HG03342 (cell line): ENCODE measurements around the gene TUSC2.
"Not testable (repeated sequence)": the region's sequence is repeated elsewhere in the genome, so short reads cannot be mapped to it uniquely, and the experiment has no call there.

ENCODE experiments used
- ATAC-seq: cut with Tn5 transposase; IDR thresholded peaks from one replicate; pipeline ENCODE4 v1.9.1; 2021; ENCODE audit warnings: mild to moderate bottlenecking, moderate library complexity; ENCODE audit not compliant: unreplicated experiment

TUSC2 gene

DNA sequence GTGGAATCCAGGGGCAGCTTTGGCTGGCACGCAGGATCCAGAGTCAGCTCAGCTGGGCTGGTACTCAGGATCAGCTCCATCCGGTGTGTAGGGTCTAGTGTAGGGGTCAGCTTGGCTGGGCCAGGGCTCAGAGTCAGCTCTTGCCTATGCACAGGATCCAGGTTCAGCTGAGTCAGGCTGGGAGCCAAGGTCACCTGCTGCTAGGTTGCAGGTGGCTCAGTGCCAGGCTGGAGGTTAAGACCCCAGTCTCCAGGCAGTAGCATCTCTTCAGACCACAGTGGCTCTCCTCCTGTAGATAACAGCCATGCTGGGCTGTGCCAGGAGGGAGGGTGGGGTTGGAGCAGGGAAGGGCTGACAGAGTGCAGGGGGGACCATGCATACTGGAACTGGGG lies 30.6 kb downstream of the TUSC2 start:
- ATAC-seq = no peak

DNA sequence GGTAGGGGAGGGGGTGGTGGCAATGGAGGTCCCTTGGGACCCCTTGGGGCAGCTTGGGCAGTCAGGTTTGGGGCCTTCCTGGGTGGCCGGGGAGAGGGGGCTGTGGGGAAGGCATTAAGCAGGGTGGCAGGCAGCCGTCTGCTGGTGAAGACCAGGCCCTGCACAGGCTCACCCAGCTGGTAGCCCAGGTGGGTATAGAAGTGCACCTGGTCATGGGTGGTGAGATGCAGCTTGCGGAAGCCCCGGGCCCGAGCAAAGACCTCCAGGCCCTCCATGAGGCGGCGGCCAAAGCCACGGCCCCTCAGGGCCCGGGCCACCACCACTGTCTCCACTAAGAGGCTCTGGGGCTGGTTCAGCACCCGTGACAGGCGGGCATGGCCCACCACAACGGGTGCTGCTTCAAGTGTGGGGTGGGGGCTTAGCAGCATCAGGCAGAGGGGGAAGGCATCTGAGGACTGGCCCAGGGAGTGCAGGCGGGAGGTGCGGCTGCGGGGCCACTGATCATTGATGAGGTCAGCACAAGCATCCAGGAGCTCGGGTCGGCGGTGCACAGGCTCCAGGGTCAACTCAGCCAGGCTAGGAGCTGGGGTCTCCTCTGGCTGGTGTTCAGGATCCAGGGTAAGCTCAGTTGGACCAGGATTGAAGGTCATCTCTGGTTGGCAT lies 31.2 kb downstream of the TUSC2 start:
- no peak for ATAC-seq

- ATAC-seq = no peak
These were observed 32.2 kb downstream of the TUSC2 start for GRCh38 chr3:50295553-50296431.

DNA sequence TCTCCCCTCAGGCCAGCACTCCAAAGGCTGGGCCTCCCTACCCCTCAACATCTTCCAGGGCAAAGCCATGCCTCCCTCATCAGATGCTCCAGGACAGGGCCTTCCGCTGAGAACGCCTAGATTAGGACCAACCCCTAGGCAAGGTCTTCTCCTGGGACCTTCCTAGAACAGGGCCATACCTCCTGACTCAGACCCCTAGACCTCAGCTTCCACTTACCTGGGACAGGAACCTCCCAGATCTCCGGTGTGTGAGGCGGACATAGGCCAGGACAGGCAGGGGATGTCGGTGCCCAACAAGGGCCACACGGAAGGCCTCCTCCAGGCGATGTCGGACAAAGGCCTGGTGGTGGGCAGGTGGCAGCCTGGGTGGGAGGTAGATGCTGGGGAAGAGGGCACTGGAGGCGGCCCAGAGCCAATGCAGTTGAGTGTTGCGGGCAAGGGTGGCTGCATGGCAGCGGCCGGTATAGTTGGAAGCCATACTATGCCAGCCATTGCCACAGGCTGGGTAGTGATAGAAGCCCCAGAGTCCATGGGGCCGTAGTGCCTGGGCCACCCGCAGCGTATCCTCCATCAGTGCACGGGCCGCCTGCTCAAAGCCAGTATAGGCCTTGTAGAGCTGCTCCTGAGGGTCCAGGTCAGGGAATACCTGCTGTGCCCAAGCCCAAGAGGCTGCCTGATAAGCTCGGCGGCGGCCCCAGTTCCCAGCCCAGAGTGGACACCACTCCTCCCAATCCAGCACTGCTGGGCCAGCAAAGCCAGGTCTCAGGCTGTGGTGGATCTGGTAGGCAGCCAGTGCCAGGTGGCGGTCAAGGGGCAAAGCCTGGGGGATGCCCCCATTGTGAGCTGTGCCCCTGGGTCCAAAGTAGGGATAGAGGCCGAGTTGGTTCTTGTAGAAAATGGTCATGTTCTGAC lies 33.3 kb downstream of the TUSC2 start:
- no peak for ATAC-seq

- no peak for ATAC-seq
These were observed 33.9 kb downstream of the TUSC2 start for GRCh38 chr3:50294089-50294488.

GRCh38 chr3:50293079-50293801 lies 34.8 kb downstream of the TUSC2 start:
- ATAC-seq = no peak

- peak; percentile 96 for ATAC-seq
These were observed 35.6 kb downstream of the TUSC2 start, which contains the start of gene IFRD2 for GRCh38 chr3:50292159-50293078. Gene IFRD2 (minus strand): TSS chr3:50292429. CDS start chr3:50292274, 155 bp downstream.

- ATAC-seq = no peak
These were observed 37.8 kb downstream of the TUSC2 start for GRCh38 chr3:50290161-50290641.

DNA sequence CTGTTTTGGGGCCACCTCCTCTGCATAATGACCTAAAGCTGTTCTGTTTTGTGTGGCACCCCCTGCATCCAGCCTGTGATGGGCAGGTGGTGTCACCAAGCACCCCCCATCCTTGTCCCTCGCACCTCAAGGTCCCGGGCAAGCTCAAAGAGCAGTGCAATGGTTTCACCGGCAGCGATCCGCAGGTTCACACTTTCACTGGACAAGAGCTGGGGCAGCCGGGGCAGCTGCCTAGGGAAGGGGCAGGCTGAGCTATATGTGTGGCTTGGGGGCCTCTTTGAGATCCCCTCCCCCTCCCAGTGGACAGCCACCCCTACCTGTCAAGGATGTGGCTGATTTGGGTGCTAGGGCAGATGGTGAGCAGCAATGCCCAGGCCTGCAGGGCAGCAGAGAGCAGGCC lies 38.9 kb downstream of the TUSC2 start:
- no peak for ATAC-seq

DNA sequence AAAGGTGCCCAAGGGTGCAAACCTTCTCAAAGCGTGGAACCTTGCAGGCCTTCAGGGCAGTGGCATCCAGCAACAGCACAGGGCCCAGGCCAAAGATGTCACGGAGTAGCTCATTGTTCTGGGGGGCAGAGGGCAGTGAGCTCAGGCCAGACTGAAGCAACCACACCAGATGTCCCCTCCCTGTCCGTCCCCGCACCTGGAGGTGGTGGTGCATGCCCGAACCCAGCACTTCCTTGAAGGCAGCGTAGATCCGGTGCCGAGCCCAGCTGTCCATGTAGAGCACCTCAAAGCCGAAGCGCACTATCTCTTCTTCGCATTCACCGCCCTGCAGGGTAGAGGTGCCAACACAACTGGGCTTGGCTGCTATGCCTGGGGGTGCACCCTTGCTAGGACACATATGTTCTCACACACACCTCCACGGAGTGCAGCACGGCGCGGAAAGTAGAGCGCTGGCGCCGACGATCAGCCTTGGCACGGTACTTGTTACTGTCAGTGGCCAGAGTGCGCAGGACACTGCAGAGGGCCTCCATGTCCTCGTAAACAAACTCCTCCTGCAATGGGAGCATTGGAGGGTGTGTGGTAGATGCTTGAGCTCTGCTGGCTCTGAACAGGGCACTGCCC lies 39.5 kb downstream of the TUSC2 start:
- no peak for ATAC-seq

DNA sequence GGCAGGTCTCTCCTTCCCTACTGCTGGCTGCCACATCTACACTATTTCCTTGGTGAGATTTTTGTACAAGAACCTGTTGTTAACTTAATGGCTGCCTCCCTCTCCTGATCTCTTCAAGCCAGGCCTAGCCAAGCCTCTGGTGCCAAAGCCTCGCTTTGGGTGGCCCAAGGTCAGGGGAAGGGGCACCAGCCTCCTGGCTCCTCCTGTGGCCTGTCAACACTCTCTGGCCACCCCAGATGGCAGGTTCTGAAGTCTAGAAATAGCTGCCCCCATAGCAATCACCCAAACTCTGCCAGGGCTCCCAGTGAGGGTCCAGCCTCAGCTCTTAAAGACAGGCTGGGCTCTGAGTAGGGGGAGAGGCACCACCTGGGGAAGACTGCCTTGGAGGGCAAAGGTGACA lies 40.8 kb downstream of the TUSC2 start:
- no peak for ATAC-seq

DNA sequence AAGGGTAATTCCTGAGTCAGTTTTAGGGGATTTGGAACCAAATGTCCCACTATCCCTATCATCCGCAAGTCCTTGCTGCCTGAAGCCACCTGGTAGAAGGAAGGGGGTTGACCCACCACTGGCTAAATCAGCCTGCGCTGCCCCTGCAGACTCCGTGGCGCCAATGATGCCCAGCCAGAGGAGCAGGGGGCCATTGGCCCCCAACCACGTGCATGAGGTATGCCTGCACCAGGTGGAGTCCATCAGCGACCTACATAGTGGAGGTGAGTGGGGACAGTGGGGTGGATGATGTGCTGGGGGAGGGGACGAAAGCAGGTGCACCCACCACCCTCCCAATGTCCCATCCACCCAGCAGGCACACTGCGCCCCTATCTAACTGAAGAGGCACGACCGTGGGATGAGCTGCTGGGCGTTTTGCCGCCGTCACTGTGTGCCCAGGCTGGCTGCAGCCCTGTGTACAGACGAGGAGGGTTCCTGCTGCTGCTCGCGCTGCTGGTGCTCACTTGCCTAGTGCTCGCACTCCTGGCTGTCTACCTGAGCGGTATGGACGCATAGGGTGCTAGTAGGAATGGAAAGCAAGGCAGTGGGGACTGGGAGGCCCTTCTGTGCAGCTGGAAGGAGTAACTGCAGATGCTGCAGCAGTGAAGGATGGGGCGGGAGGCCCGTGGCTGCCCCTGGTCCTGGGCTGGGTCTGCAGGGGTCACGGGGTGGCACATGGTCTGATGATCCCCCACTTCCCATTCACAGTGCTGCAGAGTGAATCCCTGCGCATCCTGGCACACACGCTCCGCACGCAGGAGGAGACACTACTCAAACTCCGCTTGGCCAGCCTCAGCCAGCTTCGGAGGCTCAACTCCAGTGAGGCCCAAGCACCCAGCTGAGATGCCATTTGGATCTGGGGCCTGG lies 41.4 kb downstream of the TUSC2 start:
- no peak for ATAC-seq

DNA sequence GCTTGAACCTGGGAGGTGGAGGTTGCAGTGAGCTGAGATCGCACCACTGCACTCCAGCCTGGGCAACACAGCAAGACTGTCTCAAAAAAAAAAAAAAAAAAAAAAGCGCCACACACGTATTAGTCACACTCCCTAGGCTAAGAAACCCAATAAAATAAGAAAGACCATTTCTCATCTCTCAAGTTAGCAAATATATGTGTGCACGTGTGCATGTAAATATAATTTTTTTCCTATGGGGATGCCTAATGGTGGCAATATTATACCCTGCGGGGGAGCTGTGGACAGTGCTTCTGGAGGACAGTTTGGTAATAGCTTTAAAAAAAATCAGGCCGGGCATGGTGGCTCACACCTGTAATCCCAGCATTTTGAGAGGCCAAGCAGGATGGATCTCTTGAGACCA lies 43.9 kb downstream of the TUSC2 start:
- not testable (repeated sequence) for ATAC-seq

- no peak for ATAC-seq
These were observed 48.6 kb downstream of the TUSC2 start for GRCh38 chr3:50279255-50280016.

DNA sequence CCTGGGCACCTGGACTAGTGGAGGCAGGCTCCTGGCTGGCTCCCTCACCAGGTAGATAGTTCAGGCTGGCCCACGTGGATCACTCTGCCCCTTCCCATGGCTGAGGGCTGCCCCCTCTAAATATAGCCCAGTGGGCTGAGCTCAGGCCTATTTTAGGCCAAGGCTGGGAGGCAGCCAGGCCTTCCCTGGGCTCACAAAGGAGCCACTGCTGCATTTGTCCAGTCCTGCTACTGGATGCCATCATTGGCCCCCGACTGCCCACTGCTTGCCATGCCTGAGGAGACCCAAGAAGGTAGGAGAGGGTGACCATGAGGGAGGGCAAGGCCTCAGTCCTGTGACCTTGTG lies 49.2 kb downstream of the TUSC2 start, which contains the start of gene LSMEM2:
LSMEM2 (plus strand) TSS at position 208 of the 345 bp plus-strand sequence; CDS start at position 235, 27 bp downstream.
- no peak for ATAC-seq

DNA sequence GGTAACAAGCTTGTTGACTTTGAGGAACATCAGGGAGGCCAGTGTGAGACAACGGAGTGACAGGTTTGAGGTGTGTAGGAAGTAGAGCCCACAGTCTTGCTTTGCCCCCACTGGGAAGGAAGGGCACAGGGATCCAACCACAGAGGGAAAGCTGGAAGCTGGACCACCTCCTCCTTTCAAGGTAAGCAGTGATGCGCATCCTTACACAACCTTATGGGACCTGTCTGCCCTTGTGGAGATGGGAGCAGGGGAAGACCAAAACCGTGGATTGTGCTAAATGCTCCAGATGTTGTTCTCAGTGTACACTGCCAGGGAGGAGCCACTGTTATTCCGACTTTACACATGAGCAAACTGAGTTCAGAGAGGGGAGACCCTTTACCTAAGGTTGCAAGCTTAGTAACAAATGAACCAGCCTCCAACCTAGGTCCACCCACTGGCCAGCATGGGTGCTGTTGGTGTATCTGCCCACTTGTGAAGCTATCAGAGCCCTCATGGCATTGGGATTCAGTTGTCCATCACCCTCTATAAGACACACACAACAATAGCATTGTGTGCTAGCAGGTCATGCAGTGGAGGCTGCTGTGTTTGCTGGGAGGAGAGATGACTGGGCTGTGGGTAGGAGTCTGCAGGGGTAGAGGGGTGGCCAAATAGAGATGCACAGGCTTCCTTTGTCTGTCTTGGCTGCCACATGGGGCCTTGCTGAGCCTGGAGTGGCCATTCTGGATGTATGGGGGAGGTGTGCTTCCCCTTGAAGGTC lies 49.7 kb downstream of the TUSC2 start:
- ATAC-seq = no peak
